GM21723 (cell line): Measurements from ENCODE around the gene EXTL2.
"Not testable (repeated sequence)": the region's sequence is repeated elsewhere in the genome, so short reads cannot be mapped to it uniquely, and the experiment has no call there.

Experiments
- ATAC-seq: cut with Tn5 transposase; IDR thresholded peaks from one replicate; pipeline ENCODE4 v1.9.1; 2021; ENCODE audit warnings: mild to moderate bottlenecking, moderate library complexity; ENCODE audit not compliant: unreplicated experiment

Gene EXTL2

DNA sequence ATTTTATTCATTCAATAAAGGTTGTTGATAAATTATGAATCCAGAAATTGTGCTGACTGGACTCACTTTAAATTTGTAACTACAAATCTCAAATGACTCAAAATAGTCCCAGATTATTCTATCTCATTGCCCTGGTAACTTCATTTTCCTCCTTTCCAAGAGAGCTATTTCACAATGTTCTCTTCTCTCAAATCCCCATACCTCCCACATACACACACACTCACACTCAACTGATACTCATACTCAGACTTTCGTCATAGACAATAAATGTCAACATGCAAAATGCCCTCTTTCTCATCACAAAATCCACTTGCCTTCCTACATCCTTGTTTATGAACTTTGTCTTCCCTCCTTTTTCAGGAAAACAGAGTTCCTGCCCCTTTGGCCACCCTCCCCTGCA, 33.3 kb downstream of the EXTL2 start:
- no peak for ATAC-seq

- ATAC-seq = no peak
These were observed 34.1 kb downstream of the EXTL2 start for GRCh38 chr1:100860397-100860991.

DNA sequence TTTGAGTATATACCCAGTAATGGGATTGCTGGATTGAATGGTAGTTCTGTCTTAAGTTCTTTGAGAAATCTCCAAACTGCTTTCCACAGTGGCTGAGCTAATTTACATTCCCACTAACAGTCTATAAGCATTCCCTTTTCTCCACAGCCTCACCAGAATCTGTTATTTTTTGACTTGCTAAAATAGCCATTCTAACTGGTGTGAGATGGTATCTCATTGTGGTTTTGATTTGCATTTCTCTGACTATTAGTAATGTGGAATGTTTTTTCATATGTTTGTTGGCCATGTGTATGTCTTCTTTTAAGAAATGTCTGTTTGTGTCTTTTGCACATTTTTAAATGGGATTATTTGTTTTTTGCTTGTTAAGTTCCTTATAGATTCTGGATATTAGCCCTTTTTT, 39.5 kb downstream of the EXTL2 start:
- ATAC-seq = not testable (repeated sequence)

DNA sequence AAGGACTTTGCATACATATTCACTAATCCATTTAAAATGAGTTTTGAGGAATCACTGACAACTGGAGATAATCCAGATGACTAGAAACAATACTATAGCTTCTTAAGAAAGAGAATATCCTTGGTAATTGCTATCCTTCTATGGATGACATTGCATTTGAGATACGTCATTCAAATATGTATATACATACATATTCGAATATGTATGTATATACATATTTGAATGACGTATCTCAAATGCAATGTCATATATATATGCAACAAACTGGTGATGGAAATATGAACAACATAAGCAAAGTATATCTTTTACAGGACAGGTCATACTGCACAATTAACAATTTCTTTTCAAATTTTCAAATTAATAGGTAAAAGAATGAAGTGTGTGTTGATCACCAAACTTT, 41.7 kb downstream of the EXTL2 start:
- no peak for ATAC-seq

DNA sequence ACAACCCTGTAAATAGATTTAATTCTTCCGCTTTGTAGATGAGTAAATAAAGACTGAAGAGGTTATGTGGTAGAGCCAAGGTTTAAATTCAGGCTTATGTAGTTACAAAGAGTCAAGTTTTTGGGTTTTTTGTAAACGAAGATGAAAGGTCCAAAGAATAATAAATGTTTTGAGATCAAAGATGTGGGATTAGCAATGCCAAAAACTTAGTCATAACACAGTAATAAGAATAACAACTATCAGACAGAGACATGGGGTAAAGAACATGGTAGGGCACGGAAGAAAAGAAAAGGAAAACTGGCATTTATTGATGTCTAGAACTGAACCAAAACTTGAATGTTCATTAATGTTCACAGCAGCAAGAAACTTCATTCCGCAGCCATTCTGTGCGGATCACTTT, 42.9 kb downstream of the EXTL2 start:
- ATAC-seq = no peak

GRCh38 chr1:100847361-100848082, 47.1 kb downstream of the EXTL2 start:
- ATAC-seq = no peak

- ATAC-seq = not testable (repeated sequence)
These were observed 51.5 kb downstream of the EXTL2 start for GRCh38 chr1:100843160-100843559.

DNA sequence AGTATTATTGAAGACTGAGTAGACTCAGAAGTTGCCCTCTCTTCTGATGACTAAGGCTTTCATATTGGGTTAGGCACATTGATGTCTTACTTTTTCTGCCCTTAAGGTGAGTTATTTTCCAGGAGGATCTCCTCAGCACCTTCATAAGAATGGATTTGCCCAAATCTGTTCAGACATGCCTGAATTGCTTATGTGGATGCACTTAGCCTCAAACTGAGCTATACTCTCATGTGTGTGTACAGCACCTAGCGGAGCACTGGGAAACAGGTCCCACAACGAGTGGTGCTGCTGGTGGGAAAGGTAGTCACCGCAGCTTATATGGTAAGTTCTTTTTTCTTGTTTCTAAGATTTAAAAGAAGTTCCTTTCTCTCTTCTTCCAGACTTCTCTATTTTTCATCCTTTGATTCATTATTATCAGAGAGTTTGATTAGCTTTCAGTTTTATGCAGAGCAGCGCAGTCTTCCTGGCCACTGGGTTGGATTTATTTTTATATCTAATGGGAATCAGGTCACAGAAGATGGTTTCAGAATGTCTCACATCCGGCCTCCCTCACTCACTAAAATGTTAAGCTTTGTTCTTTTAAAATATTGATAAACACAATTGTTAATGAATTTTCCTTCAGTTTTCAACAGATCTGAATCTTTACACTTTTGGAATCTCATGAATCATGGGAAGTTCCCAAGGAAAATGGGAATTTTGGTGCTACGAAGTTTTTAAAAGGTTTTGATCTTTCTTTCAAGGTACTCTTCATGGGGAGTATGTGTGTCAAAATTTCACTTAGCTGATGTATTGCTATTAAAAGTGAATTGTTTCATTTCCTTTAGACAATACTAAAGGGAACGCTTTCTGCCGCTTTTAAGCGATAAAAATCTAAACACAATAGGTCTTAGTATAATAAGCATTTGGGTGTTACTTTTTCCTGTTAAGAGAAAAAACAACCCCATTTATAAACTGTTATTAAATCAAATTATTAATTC, 58.5 kb downstream of the EXTL2 start:
- ATAC-seq = no peak

DNA sequence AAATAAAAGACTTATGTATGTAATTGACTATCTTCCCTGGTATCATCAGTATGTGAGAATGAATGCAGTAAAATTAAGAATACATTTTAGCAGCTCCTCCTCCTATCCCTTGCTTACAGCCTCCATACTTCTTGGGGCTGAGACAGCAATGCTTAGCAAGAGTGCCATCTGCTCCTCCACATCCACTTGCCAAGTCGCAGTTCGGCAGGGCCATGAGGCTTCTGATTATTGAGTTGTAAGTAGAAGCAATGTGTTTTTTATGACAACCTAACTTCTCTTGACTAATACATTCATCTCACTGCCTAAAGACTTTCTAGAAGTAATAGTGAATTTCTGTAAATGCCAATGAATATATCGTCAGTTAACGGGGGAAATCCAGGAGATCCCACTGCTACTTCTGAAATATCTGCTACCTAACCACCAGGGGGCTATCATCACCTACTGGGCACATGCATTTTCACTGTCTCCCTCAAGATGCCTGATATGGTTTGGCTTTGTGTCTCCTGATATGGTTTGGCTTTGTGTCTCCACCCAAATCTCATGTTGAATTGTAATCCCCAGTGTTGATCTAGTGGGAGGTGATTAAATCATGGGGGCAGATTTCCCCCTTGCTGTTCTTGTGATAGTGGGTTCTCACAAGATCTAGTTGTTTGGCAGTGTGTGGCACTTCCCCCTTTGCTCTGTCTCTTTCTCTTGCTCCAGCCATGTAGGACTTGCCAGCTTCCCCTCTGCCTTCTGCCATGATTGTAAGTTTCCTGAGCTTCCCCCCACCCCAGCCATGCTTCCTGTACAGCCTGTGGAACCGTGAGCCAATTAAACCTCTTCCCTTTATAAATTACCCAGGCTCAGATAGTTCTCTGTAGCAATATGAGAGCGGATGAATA, 59.6 kb downstream of the EXTL2 start:
- no peak for ATAC-seq

- ATAC-seq = no peak
These were observed 61.8 kb downstream of the EXTL2 start for GRCh38 chr1:100832694-100833428.

- not testable (repeated sequence) for ATAC-seq
These were observed 69.0 kb downstream of the EXTL2 start for GRCh38 chr1:100825666-100826065.
